GM08714 (cell line): ENCODE measurements around the gene PDRG1.
"Not testable (repeated sequence)": the region's sequence is repeated elsewhere in the genome, so short reads cannot be mapped to it uniquely, and the experiment has no call there.

Experiments
- H3K4me3 ChIP-seq: fragments of 200-500 bp; sonication (Bioruptor generic); 2 replicates; pipeline ENCODE4 v1.5.1; 2014; ENCODE audit warnings: mild to moderate bottlenecking, low read length, inconsistent platforms
- ZNF274 ChIP-seq: IDR thresholded peaks from 2 replicates; pipeline ENCODE4 v1.6.1; 2012; ENCODE audit warnings: mild to moderate bottlenecking, low read depth, low read length

The PDRG1 gene

GRCh38 chr20:31925631-31926030, 26.2 kb downstream of the PDRG1 start:
- no peak overlapping the region for H3K4me3 ChIP-seq
- TF ChIP-seq ZNF274 = no peak

GRCh38 chr20:31924561-31924960, 27.3 kb downstream of the PDRG1 start:
- TF ChIP-seq ZNF274 = no peak
- H3K4me3 ChIP-seq = no peak overlapping the region

- H3K4me3 ChIP-seq = no peak overlapping the region
Observed at GRCh38 chr20:31923388-31924331, 28.2 kb downstream of the PDRG1 start.

GRCh38 chr20:31922588-31922987, 29.3 kb downstream of the PDRG1 start:
- no peak for TF ChIP-seq ZNF274
- H3K4me3 ChIP-seq = no peak overlapping the region

More at GRCh38 chr20:31923388-31924331, 28.2 kb downstream of the PDRG1 start:
- no peak for TF ChIP-seq ZNF274

GRCh38 chr20:31922181-31922580, 29.7 kb downstream of the PDRG1 start:
- no peak for TF ChIP-seq ZNF274
- no peak overlapping the region for H3K4me3 ChIP-seq

- H3K4me3 ChIP-seq = not testable (repeated sequence)
Observed at GRCh38 chr20:31921480-31921879, 30.4 kb downstream of the PDRG1 start.

- TF ChIP-seq ZNF274 = no peak
Observed at GRCh38 chr20:31920275-31920855, 31.5 kb downstream of the PDRG1 start.

GRCh38 chr20:31919410-31920155, 32.3 kb downstream of the PDRG1 start:
- H3K4me3 ChIP-seq = no peak overlapping the region
- no peak for TF ChIP-seq ZNF274

More at GRCh38 chr20:31920275-31920855, 31.5 kb downstream of the PDRG1 start:
- H3K4me3 ChIP-seq = no peak overlapping the region

GRCh38 chr20:31918466-31919105, 33.3 kb downstream of the PDRG1 start:
- TF ChIP-seq ZNF274 = no peak

GRCh38 chr20:31917962-31918412, 33.9 kb downstream of the PDRG1 start:
- not testable (repeated sequence) for H3K4me3 ChIP-seq

More at GRCh38 chr20:31918466-31919105, 33.3 kb downstream of the PDRG1 start:
- H3K4me3 ChIP-seq = no peak overlapping the region

GRCh38 chr20:31916708-31917107, 35.1 kb downstream of the PDRG1 start:
- no peak overlapping the region for H3K4me3 ChIP-seq
- no peak for TF ChIP-seq ZNF274

- H3K4me3 ChIP-seq = no peak overlapping the region
- no peak for TF ChIP-seq ZNF274
Observed at GRCh38 chr20:31915491-31916280, 36.2 kb downstream of the PDRG1 start.

- no peak for TF ChIP-seq ZNF274
- no peak overlapping the region for H3K4me3 ChIP-seq
Observed at GRCh38 chr20:31914170-31914569, 37.7 kb downstream of the PDRG1 start.
